ENCODE results near the gene HERC5.
A peak's percentile ranks its signal among the peaks of the same experiment; 100 is the strongest.
"Not testable (repeated sequence)": the region's sequence is repeated elsewhere in the genome, so short reads cannot be mapped to it uniquely, and the experiment has no call there.

HERC5 gene

GRCh38 chr4:88456670-88457306 lies at the start of gene HERC5:
TSS of gene HERC5 (plus strand) at chr4:88457119. CDS start at chr4:88457270, 151 bp downstream.
- DNase-seq: peak; percentile 66 to 90 (median 82)

DNA sequence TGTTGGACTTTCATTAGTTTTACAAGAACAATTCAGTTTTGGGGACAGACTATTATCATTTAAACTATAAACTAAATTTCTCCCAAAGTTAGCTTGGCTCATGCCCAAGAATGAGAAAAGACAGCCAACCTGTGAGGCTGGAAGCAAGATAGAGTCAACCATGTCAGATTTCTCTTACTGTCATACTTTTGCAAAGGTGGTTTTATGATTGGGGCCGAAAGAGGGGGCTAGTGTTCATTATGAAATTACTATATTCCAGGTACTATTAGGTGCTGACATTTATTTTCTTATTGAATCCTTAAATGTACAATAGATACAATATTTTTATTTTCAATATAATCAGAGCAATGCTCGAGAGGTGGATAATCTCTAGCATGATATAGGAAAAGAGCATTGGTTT lies 47.7 kb upstream of the HERC5 start:
- no peak for DNase-seq

DNA sequence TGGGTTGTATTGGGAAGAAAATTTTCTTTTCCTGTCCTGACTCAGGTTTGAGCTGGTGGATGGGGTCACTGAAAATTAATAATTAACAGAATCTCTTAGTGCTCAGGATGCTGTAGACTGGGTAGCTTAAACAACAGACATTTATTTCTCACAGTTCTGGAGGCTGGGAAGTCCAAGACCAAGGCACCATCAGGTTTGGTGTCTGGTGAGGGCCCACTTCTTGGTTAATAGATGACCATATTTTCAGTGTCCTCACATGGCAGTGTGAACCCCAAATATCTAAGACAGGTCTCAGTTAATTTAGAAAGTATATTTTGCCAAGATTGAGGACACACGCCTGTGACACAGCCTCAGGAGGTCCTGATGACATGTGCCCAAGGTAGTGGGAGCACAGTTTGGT lies 47.1 kb upstream of the HERC5 start:
- DNase-seq: no peak

- DNase-seq: no peak
Measured at GRCh38 chr4:88411491-88412096, 45.3 kb upstream of the HERC5 start.

DNA sequence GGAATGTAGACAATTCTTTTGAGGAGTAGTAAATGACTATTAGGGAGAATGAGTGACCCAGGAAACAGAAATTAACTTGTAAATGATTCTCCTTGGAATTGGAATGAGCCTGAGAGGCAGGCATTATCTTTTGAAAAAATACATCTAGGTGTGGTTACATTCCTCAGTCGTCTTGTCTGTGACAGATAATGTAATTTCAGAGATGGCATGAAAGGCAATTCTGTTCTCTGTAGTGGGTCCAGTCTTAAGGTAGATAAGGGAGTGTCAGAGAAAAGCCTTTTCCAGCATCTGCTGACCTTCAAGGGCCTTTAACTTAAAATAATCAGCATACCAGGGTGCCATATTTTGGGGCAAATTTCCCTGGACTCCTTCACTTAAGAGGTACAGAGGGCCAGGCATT lies 43.1 kb upstream of the HERC5 start:
- no peak for DNase-seq

DNA sequence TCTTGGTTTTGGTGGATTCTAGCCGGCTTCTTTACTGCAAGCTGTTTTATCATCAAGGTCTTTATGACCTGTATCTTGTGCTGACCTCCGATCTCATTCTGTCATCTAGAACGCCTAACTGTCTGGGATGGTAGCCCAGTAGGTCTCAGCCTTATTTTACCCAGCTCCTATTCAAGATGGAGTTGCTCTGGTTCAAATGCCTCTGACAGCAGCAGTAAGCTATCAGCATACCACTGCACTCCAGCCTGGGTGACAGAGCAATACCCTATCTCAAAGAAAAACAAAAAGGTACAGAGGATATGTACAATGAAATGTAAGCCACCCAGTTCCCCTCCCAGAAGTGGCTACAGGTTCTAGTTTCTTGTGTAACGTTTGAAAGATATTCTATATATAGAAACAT lies 42.2 kb upstream of the HERC5 start:
- DNase-seq: no peak

GRCh38 chr4:88415982-88416381 lies 40.9 kb upstream of the HERC5 start:
- DNase-seq: no peak

- no peak for DNase-seq
Measured at GRCh38 chr4:88418411-88418810, 38.5 kb upstream of the HERC5 start.

- DNase-seq: no peak
Measured at GRCh38 chr4:88419874-88420273, 37.0 kb upstream of the HERC5 start.

GRCh38 chr4:88420844-88421243 lies 36.1 kb upstream of the HERC5 start:
- DNase-seq: no peak

DNA sequence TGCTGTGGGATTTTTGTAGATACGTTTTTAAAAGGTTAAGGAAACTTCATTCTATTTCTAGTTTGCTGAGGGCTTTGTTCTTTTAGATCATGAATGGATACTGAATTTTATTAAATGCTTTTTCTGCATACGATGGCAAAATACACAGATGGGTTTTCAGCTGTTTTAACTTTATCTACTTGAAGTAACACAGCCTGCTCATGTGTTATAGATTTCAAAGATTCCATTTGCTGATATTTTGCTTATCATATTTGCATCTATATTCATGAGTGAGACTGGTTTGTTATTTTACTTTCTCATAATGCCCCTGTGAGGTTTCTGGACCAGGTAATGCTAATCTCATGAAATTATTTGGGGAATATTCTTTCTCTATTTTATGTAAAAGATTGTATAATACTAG lies 34.5 kb upstream of the HERC5 start:
- no peak for DNase-seq

GRCh38 chr4:88429401-88429800 lies 27.5 kb upstream of the HERC5 start:
- DNase-seq: no peak

- DNase-seq: no peak
Measured at GRCh38 chr4:88435987-88436693, 20.8 kb upstream of the HERC5 start.

- not testable (repeated sequence) for DNase-seq
Measured at GRCh38 chr4:88437873-88438272, 19.0 kb upstream of the HERC5 start.

DNA sequence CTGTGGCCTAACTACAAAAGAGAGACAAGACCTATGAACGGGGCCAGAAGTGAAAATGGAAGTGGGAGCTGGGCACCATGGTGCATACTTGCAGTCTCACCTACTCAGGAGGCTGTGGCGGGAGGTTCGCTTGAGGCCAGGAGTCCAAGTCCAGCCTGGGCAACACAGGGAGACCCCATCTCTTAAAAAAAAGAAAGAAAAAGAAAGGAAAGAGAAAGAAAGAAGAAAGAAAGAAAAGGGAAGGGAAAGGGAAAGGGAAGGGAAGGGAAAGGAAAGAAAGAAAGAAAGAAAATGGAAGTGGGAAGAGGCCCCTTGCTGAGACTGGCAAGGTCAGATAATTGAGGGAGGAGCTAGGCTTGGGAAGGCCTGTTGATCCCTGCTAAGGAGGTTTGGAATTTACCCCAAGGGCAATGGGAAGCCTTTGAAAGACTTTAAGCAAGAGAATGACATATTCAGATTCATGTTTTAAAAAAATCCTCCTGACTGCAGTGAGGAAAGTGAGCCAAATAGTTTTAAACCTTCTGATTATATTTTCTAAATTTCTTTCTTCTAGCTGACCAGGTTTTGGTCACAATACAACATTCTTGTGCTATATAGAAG lies 17.7 kb upstream of the HERC5 start:
- DNase-seq: no peak

- no peak for DNase-seq
Measured at GRCh38 chr4:88440146-88440545, 16.8 kb upstream of the HERC5 start.

DNA sequence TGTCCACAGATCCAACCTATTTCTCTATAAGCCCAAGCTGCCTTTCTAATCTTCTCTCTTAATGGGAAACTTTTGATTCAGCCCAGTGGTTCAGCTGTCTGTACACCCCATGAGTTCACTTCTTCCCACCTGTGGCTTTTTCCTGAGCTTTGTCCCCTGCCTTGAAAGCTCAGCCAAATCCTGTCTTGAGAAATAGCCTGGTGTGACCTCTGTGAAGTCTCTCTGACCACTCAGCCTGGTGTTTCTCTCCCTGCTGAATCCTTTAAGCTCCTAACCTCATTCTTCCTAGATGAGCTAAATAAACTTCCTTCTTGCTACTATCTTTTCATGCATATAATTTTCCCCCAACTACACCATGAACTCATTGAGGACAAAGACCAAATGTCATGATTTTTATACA lies 15.2 kb upstream of the HERC5 start:
- DNase-seq: no peak

DNA sequence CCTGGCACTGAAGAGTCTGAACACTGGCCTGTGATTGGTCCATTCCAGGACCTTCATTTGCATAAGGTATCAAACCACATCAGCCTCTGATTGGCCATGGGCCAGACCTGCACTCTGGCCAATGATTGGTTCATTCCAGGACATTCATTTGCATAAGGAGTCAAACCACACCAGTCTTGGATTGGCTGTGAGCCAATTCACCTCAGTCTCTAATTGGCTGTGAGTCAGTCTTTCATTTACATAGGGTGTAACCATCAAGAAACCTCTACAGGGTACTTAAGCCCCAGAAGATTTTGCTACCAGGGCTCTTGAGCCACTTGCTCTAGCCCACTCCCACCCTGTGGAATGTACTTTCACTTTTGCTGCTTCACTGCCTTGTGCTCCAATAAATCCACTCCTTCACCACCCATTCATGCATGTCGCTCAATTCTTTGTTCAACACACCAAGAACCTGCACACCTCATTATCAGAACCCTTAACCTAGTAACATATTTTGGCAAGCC lies 14.2 kb upstream of the HERC5 start:
- no peak for DNase-seq

DNA sequence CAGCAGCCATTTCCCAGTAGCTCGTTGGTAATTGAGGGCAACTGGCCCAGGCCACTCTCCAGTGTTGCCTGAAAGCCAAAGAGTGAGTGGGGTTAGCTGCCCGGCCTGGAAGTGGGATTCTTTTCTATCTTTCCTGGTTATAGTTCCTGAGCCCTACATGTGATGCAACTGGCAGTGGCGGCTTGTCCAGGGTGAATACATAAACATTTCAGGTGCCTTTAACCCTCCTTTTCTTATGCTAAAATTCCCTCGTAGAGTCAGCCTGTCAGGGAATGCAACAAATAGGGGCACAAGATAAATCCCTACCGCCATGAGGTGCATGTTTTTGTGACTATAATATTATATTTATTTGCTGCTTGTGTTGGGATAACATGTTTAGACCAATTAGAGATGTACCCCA lies 13.4 kb upstream of the HERC5 start:
- DNase-seq: no peak

- DNase-seq: no peak
Measured at GRCh38 chr4:88445252-88445651, 11.7 kb upstream of the HERC5 start.

- no peak for DNase-seq
Measured at GRCh38 chr4:88446124-88446523, 10.8 kb upstream of the HERC5 start.

DNA sequence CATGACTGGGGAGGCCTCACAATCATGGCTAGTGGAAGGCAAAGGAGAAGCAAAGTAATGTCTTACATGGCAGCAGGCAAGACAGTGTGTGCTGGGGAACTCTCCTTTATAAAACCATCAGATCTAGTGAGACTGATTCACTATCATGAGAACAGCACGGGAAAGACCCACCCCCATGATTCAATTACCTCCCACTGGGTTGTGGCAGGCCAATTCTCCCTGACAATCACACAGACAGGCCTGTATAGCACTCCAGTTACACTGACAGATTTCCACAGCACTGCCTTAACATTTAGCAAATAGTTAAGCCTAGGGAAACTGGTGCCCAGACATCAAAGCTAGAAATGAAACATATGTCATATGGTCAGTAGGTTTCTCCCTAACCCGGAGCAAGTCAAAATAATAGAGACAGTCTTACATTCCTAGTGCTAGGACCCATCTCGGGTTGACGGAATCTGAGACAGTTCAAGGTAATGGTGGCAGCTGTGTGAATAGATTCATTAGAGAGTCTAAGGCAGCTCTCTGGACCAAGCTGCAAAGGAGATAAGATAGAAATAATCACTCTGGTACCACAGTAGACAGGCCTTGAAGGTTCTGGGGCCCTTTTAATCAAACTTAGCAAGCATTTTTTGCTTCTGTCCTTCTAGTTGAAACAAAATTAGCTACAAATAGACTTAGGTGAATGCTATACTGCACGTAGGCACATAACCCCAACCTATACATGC lies 9.4 kb upstream of the HERC5 start:
- no peak for DNase-seq

DNA sequence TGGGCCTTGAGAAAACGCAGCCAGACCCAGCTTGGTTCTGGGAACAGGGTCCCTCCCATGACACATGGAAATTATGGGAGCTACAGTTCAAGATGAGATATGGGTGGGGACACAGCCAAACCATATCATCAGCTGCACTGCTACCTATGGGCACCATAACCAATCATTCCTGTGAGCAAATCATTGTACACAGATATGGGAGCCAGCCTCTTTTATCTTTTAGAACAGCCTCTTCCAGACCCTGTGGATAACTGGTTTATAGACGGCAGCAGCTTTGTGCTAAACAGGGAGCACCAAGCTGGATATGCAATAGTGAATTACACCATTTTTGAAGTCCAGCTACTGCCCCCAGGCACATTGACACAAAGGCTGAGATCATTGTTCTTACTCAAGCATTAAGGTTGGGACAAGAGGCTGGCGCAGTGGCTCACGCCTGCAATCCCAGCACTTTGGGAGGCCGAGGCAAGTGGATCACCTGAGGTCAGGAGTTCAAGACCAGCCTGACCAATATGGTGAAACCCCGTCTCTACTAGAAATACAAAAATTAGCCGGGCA lies 8.6 kb upstream of the HERC5 start:
- DNase-seq: not testable (repeated sequence)

Measured in activated naive CD4-positive, alpha-beta T cell (primary cell).